OCI-LY7 (cell line): Measurements from ENCODE around the gene BICDL1.

Experiments used
- CTCF ChIP-seq: fragments of 200-600 bp; sonication (generic); conservative IDR thresholded peaks from 2 replicates; pipeline ENCODE4 v1.5.1; 2014; ENCODE audit warnings: mild to moderate bottlenecking, antibody characterized with exemption, low read length, moderate library complexity, mixed read lengths
- EZH2phosphoT487 ChIP-seq: fragments of 200-600 bp; sonication (generic); IDR thresholded peaks from 2 replicates; pipeline ENCODE4 v1.6.1; 2018; ENCODE audit warnings: low read depth, borderline replicate concordance, mild to moderate bottlenecking, mixed run types, antibody characterized with exemption, low read length, moderate library complexity, mixed read lengths

GRCh38 chr12:120039711-120040110 lies 50.7 kb downstream of the BICDL1 start:
- TF ChIP-seq CTCF: no peak
- no peak for TF ChIP-seq EZH2phosphoT487
